GM20000 (cell line): Measurements from ENCODE around the gene MTO1.
"Not testable (repeated sequence)": the region's sequence is repeated elsewhere in the genome, so short reads cannot be mapped to it uniquely, and the experiment has no call there.

Experiments
- DNase-seq: peaks from one replicate; pipeline ENCODE4 v3.0.0; 2012; ENCODE audit warnings: low spot score
- CTCF ChIP-seq: IDR thresholded peaks from 2 replicates; pipeline ENCODE4 v1.5.1; 2012; ENCODE audit warnings: mild to moderate bottlenecking, control low read depth; ENCODE audit errors: extremely low read depth, missing control alignments

MTO1 gene

GRCh38 chr6:73451223-73452106 lies 10.1 kb upstream of the MTO1 start:
- no peak for TF ChIP-seq CTCF
- peak; percentile 62 for DNase-seq

- no peak for TF ChIP-seq CTCF
These were observed 9.5 kb upstream of the MTO1 start, which contains the start of gene CGAS for GRCh38 chr6:73452107-73452461. TSS of gene CGAS (minus strand) at chr6:73452297. CDS start at chr6:73452181, 116 bp downstream.

GRCh38 chr6:73455865-73456629 lies 5.5 kb upstream of the MTO1 start:
- no peak for DNase-seq
- no peak for TF ChIP-seq CTCF

More at GRCh38 chr6:73452107-73452461, 9.5 kb upstream of the MTO1 start, which contains the start of gene CGAS:
- DNase-seq, result peak; percentile 83

- DNase-seq, result not testable (repeated sequence)
These were observed 2.1 kb upstream of the MTO1 start for GRCh38 chr6:73459474-73459873.

GRCh38 chr6:73460056-73460455 lies 1.5 kb upstream of the MTO1 start:
- DNase-seq, result no peak
- TF ChIP-seq CTCF, result no peak

GRCh38 chr6:73471686-73472290 lies 10.3 kb downstream of the MTO1 start:
- no peak for TF ChIP-seq CTCF
- DNase-seq, result peak; percentile 47

- DNase-seq, result no peak
- no peak for TF ChIP-seq CTCF
These were observed 15.2 kb downstream of the MTO1 start for GRCh38 chr6:73476723-73477122.
